WTC11 (cell line): Measurements from ENCODE around the gene PCSK9.

ENCODE experiments used
- CREB1 ChIP-seq: sonication (generic); formaldehyde crosslinking; IDR thresholded peaks from 2 replicates; pipeline ENCODE4 v1.8.0; 2023; ENCODE audit warnings: mild to moderate bottlenecking, missing genetic modification reagents
- CREM ChIP-seq: sonication (generic); formaldehyde crosslinking; IDR thresholded peaks from 2 replicates; pipeline ENCODE4 v1.8.1; 2022; ENCODE audit warnings: mild to moderate bottlenecking, missing genetic modification reagents, moderate library complexity
- CTCF ChIP-seq: fragments of 200-600 bp; IDR thresholded peaks from 2 replicates; pipeline ENCODE4 v1.8.0; 2022; ENCODE audit warnings: antibody characterized with exemption
- ESRRA ChIP-seq: sonication (generic); formaldehyde crosslinking; IDR thresholded peaks from 2 replicates; pipeline ENCODE4 v1.8.1; 2022; ENCODE audit warnings: mild to moderate bottlenecking, missing genetic modification reagents, borderline replicate concordance
- FOXJ3 ChIP-seq: sonication (generic); formaldehyde crosslinking; IDR thresholded peaks from 2 replicates; pipeline ENCODE4 v1.9.0; 2021; ENCODE audit warnings: missing genetic modification reagents, mild to moderate bottlenecking, borderline replicate concordance
- NR1H2 ChIP-seq: sonication (generic); formaldehyde crosslinking; IDR thresholded peaks from 2 replicates; pipeline ENCODE4 v1.9.0; 2021; ENCODE audit warnings: mild to moderate bottlenecking, moderate library complexity, missing genetic modification reagents
- PRRX2 ChIP-seq: fragments of 250-450 bp; sonication (Bioruptor Pico); IDR thresholded peaks from 2 replicates; pipeline ENCODE4 v1.8.0; 2021; ENCODE audit warnings: mild to moderate bottlenecking
- TEAD4 ChIP-seq: sonication (generic); formaldehyde crosslinking; IDR thresholded peaks from 2 replicates; pipeline ENCODE4 v1.8.0; 2022; ENCODE audit warnings: mild to moderate bottlenecking, missing genetic modification reagents
- ZNF671 ChIP-seq: fragments of 250-450 bp; sonication (Bioruptor Pico); IDR thresholded peaks from 2 replicates; pipeline ENCODE4 v1.8.0; 2021; ENCODE audit warnings: mild to moderate bottlenecking
- TF ChIP-seq, protein P1 (sequence below): sonication (generic); formaldehyde crosslinking; IDR thresholded peaks from 2 replicates; pipeline ENCODE4 v1.8.0; 2022; ENCODE audit warnings: mild to moderate bottlenecking, missing genetic modification reagents
- TF ChIP-seq, protein P2 (sequence below): sonication (generic); formaldehyde crosslinking; conservative IDR thresholded peaks from 2 replicates; pipeline ENCODE4 v1.8.1; 2023; ENCODE audit warnings: mild to moderate bottlenecking, low read depth, missing genetic modification reagents, moderate library complexity

DNA sequence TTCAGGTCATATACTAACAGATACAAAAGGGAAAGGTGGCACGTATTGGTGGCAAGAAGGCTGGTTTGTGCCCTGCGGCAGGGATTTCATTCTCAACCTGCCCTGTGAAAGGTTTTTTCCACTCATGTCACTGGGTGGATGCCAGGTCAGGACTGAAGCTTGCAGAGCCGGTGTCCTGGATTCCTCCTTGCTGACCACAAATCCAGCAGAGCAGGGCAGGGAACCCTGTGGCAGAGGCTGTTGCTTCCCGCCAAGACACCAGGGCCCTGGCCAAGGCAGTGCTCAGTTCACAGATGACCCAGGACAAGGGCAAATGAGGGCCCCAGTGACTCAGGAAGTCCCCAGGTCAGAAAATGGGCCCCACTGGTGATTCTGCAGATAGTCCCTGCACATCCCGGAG lies 24.2 kb upstream of the PCSK9 start:
- no peak for TF ChIP-seq ESRRA (CRISPR knock-in tag)
- TF ChIP-seq CTCF, result no peak
- TF ChIP-seq FOXJ3, result no peak
- TF ChIP-seq, protein P1, sequence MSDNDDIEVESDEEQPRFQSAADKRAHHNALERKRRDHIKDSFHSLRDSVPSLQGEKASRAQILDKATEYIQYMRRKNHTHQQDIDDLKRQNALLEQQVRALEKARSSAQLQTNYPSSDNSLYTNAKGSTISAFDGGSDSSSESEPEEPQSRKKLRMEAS (CRISPR knock-in tag), result no peak
- TF ChIP-seq, protein P2, sequence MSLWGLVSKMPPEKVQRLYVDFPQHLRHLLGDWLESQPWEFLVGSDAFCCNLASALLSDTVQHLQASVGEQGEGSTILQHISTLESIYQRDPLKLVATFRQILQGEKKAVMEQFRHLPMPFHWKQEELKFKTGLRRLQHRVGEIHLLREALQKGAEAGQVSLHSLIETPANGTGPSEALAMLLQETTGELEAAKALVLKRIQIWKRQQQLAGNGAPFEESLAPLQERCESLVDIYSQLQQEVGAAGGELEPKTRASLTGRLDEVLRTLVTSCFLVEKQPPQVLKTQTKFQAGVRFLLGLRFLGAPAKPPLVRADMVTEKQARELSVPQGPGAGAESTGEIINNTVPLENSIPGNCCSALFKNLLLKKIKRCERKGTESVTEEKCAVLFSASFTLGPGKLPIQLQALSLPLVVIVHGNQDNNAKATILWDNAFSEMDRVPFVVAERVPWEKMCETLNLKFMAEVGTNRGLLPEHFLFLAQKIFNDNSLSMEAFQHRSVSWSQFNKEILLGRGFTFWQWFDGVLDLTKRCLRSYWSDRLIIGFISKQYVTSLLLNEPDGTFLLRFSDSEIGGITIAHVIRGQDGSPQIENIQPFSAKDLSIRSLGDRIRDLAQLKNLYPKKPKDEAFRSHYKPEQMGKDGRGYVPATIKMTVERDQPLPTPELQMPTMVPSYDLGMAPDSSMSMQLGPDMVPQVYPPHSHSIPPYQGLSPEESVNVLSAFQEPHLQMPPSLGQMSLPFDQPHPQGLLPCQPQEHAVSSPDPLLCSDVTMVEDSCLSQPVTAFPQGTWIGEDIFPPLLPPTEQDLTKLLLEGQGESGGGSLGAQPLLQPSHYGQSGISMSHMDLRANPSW, result no peak
- no peak for TF ChIP-seq CREM (CRISPR knock-in tag)
- TF ChIP-seq ZNF671 (CRISPR knock-in tag), result no peak
- TF ChIP-seq CREB1 (CRISPR knock-in tag), result no peak
- TF ChIP-seq TEAD4 (CRISPR knock-in tag), result no peak
- TF ChIP-seq NR1H2 (CRISPR knock-in tag), result no peak
- TF ChIP-seq PRRX2 (CRISPR knock-in tag), result no peak
